Transverse colon (tissue), 4 donors: ENCODE data around the gene PXYLP1. TPM values are rescaled to one million over a fixed set of nuclear protein-coding genes. Genes with fewer than 3 reads are reported as not detected.
A peak's percentile ranks its signal among the peaks of the same experiment; 100 is the strongest.

Experiments
- DNase-seq: peaks from one replicate; pipeline ENCODE4 v3.0.0-alpha.2; 2019
- H3K27ac ChIP-seq, 4 donors: fragments of 200-600 bp; sonication (generic); 2 replicates each; pipeline ENCODE4 v1.5.1; 2016 to 2018; ENCODE audit warnings: inconsistent platforms in 4 of 4
- H3K27me3 ChIP-seq: fragments of 200-600 bp; sonication (generic); 2 replicates; pipeline ENCODE4 v1.5.1; 2017; ENCODE audit warnings: inconsistent platforms
- H3K36me3 ChIP-seq, 4 donors: fragments of 200-600 bp; sonication (generic); 2 replicates each; pipeline ENCODE4 v1.5.1; 2017 to 2019; ENCODE audit warnings: inconsistent platforms in 4 of 4
- H3K4me1 ChIP-seq, 4 donors: fragments of 200-600 bp; sonication (generic); 2 replicates each; pipeline ENCODE4 v1.5.1; 2017 to 2020; ENCODE audit warnings: inconsistent platforms in 4 of 4
- H3K4me3 ChIP-seq, 4 donors: fragments of 200-600 bp; sonication (generic); 1 replicate in 1 of 4; 2 replicates in 3 of 4; pipeline versions ENCODE4 v1.5.1 to v1.6.1; 2017 to 2019; ENCODE audit warnings: inconsistent platforms in 4 of 4
- H3K9me3 ChIP-seq, 2 donors: fragments of 200-600 bp; sonication (generic); 2 replicates each; pipeline ENCODE4 v1.5.1; 2017 to 2019; ENCODE audit warnings: inconsistent platforms in 2 of 2
- CTCF ChIP-seq, 5 experiments: fragments of 200-600 bp in 3 of 5; fragments of 450-650 bp in 2 of 5; sonication (generic) in 3 of 5; IDR thresholded peaks; 1 replicate in 2 of 5; 2 replicates in 3 of 5; pipeline ENCODE4 v1.5.1; 2016 to 2017; ENCODE audit warnings: antibody characterized with exemption in 5 of 5, inconsistent platforms in 3 of 5, mild to moderate bottlenecking in 2 of 5, moderate library complexity in 1 of 5
- EP300 ChIP-seq: sonication (generic); formaldehyde crosslinking; IDR thresholded peaks from one replicate; pipeline ENCODE4 v1.6.1; 2017; ENCODE audit warnings: antibody characterized with exemption, low read depth
- POLR2A ChIP-seq: fragments of 450-650 bp; IDR thresholded peaks from one replicate; pipeline ENCODE4 v1.6.1; 2016; ENCODE audit warnings: antibody characterized with exemption, mild to moderate bottlenecking, moderate library complexity
- POLR2AphosphoS5 ChIP-seq, 3 donors: sonication (generic); formaldehyde crosslinking; IDR thresholded peaks; one replicate each; pipeline ENCODE4 v1.6.1; 2016; ENCODE audit warnings: antibody characterized with exemption in 3 of 3
- WGBS, 2 donors: methylation state at CpG; one replicate each; pipeline ENCODE4 v1.1.5; 2018; ENCODE audit warnings: low coverage in 1 of 2; 5-methylcytosine and 5-hydroxymethylcytosine counted together
- in situ Hi-C, 4 donors: fragments of 200-750 bp; cut with MboI; loops; one replicate each; pipeline versions ENCODE4 v1.15.0 to v1.15.1; 2017; ENCODE audit warnings: low sequenced_read_pairs in 3 of 4, low pct_ligation_motif_present in 1 of 4, low pct_unique_long_range_greater_than_20kb in 1 of 4
- intact Hi-C: fragments of 100-400 bp; cut with DNase I; formaldehyde crosslinking; loops from one replicate; pipeline ENCODE4 v1.15.1; 2023; ENCODE audit warnings: low total_unique reads
- total RNA-seq, 4 donors: library from RNA; depleted of rRNA; stranded (reverse); fragments of >200 nt; gene quantifications; one replicate each; pipeline ENCODE4 v1.1.0, GENCODE V29; 2016

The PXYLP1 gene
- 10 to 100 TPM; 11.5 to 27.7 (median 12.2) TPM for total RNA-seq

- H3K27ac ChIP-seq = peak within 1 kb of the TSS; percentile 85 to 92 (median 86)
- H3K27me3 ChIP-seq = no peaks in the 10 kb centered on the region
- TF ChIP-seq POLR2AphosphoS5 (IDR thresholded peaks at IDR 0.05) (peak; percentile 69 to 86 (median 86)), POLR2A (peak; percentile 82), EP300 (no peak), CTCF (IDR thresholded peaks at IDR 0.05) (peak; percentile 10 to 68 (median 51))
- peak; percentile 95 for DNase-seq
- no peaks in the 10 kb centered on the region for H3K9me3 ChIP-seq
- intact Hi-C loops = loop anchor here (5.0 kb wide), 1 partner anchor 46 kb away; no protein-coding TSS in a partner anchor
- in situ Hi-C loops = no loop called here
- H3K4me3 ChIP-seq = peak within 1 kb of the TSS; percentile 72 to 94 (median 82)
- WGBS, 2 donors = 3% methylated on average over 56 of the region's 92 CpGs; no CpG with 5 or more reads in 1 of the 2 donors
- H3K36me3 ChIP-seq = no peaks in the 10 kb centered on the region
- peaks cover 9 to 21% (median 14%) of the 10 kb centered on the region in 4 donors for H3K4me1 ChIP-seq
Observed at GRCh38 chr3:141231101-141231951, at the start of gene PXYLP1. PXYLP1 (plus strand) TSS chr3:141231825; CDS start chr3:141260176, 28,351 bp downstream.

GRCh38 chr3:141183606-141184005 lies 48.0 kb upstream of the PXYLP1 start:
- Histone ChIP-seq H3K27me3 (no peaks in the 10 kb centered on the region), H3K27ac (no peak overlapping the region), H3K4me1 (no peaks in the 10 kb centered on the region), H3K36me3 (no peaks in the 10 kb centered on the region), H3K4me3 (no peak overlapping the region), H3K9me3 (no peaks in the 10 kb centered on the region)
- in situ Hi-C loops (loop anchor here in 3 of 4 donors (25.0 kb wide), 2 partner anchors 171 to 296 kb away; no protein-coding TSS in a partner anchor), intact Hi-C loops (no loop called here)
- DNase-seq = no peak
- WGBS, 2 donors = 21 to 24% methylated on average over 2 of the region's 2 CpGs
- TF ChIP-seq CTCF (IDR thresholded peaks at IDR 0.05) (no peak), EP300 (no peak), POLR2AphosphoS5 (IDR thresholded peaks at IDR 0.05) (no peak), POLR2A (no peak)

GRCh38 chr3:141184430-141184829 lies 47.2 kb upstream of the PXYLP1 start:
- WGBS, 2 donors = 63% methylated on average over 4 of the region's 4 CpGs; no CpG with 5 or more reads in 1 of the 2 donors
- Histone ChIP-seq H3K4me3 (no peak overlapping the region), H3K4me1 (no peaks in the 10 kb centered on the region), H3K27me3 (no peaks in the 10 kb centered on the region), H3K27ac (no peak overlapping the region), H3K9me3 (no peaks in the 10 kb centered on the region), H3K36me3 (no peaks in the 10 kb centered on the region)
- TF ChIP-seq POLR2AphosphoS5 (IDR thresholded peaks at IDR 0.05) (no peak), POLR2A (no peak), CTCF (IDR thresholded peaks at IDR 0.05) (no peak), EP300 (no peak)
- intact Hi-C loops (no loop called here), in situ Hi-C loops (loop anchor here in 3 of 4 donors (25.0 kb wide), 2 partner anchors 172 to 297 kb away; no protein-coding TSS in a partner anchor)
- no peak for DNase-seq

- TF ChIP-seq POLR2AphosphoS5 (IDR thresholded peaks at IDR 0.05) = no peak
- no peak for TF ChIP-seq EP300
- no peak for TF ChIP-seq POLR2A
- TF ChIP-seq CTCF (IDR thresholded peaks at IDR 0.05) = no peak
- Histone ChIP-seq H3K27me3 (peaks cover 24% of the 10 kb centered on the region), H3K36me3 (no peaks in the 10 kb centered on the region), H3K9me3 (no peaks in the 10 kb centered on the region), H3K4me1 (peaks cover 0 to 4% (median 0%) of the 10 kb centered on the region in 4 donors), H3K27ac (no peak overlapping the region), H3K4me3 (no peak overlapping the region)
- no peak for DNase-seq
- WGBS, 2 donors = 35 to 47% methylated on average over 2 of the region's 2 CpGs
- in situ Hi-C loops (loop anchor here (5.0 to 25.0 kb wide), 5 partner anchors 176 to 304 kb away; no protein-coding TSS in a partner anchor), intact Hi-C loops (loop anchor here (5.0 kb wide), 1 partner anchor 184 kb away; no protein-coding TSS in a partner anchor)
Observed at GRCh38 chr3:141191097-141191749, 40.4 kb upstream of the PXYLP1 start.
